ENCODE measurements around the gene CTDSP2.
"Not testable (repeated sequence)": the region's sequence is repeated elsewhere in the genome, so short reads cannot be mapped to it uniquely, and the experiment has no call there.

Gene CTDSP2

DNA sequence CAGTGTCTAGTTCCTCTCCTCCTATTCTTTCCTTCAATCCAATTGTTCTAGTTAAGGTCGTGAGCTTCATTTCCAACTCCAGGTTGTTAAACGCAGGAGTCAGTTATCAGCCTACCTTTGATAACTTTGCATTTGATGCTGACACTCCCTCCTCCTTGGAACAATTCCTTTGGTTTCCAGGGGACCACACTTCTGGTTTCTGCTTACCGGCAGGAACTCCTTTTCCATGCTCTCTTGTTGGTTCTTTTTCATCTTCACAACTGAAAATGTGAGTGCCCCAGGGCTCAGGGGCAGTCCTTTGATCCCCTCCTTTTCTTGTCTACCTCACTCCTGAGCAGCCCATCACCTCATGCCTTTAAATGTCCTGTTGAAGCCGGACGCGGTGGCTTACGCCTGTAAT, 69.2 kb downstream of the CTDSP2 start:
- no peak for DNase-seq

DNA sequence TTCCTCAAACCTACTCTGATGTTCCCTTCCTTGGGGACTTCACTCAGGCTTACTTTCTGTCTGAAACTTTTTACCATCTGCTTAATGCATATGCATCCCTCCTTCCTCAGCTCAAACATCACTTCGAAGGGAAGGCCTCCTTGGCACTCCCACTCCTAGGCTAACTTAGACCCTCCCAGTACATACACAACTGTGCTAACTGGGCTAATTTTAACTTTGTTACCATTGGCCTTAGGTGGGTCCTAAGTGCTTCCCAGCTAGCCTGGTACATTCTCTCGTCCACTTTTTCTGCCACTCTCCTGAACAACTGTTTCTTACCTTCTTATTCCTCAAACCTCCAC, 70.3 kb downstream of the CTDSP2 start:
- DNase-seq, result no peak

DNA sequence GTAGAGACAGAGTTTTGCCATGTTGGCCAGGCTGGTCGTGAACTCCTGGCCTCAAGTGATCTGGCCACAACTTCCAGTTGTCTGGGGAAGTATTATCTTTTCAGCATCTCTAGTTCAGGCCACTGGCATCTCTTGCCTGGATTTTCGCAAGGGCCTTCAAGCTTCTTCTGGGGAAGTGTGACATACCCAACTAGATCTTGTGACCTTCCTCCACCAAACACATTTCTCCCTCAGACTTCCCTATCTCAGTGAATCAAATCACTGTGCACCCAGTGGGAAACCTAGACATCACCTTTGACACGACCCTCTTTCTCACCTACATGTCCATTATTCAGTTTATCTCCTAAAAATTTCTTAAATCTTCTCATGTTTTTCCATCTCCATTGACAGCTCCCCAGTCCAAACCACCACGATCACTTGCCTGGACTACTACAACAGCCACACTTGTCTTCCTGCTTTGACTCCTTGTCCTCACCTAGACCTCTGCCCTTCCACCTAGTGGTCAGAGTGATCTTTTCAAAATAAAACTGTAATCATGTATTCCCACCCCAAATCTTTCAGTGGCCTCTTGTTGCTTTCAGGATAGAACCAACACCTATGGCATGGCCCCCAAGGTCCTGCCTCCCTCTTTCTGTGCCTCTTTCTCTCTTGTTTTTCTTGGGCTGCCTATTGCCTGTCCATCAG, 70.8 kb downstream of the CTDSP2 start:
- no peak for DNase-seq

DNA sequence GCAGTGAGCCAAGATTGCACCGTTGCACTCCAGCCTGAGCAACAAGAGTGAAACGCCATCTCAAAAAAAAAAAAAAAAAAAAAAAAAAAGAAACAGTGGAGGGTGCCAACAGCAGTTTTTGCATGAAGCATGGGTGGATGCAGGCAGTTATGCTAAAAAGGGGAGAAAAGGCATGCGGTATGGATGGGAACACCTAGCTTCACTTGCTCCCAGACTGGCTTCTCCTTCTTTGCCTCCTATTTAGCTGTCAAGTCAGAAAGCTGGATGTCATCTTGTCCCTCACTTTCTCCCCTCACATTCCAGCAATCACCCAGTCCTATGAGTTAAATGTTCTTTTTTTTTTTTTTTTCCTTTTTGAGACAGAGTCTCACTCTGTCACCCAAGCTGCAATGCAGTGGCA, 71.5 kb downstream of the CTDSP2 start:
- DNase-seq, result no peak

DNA sequence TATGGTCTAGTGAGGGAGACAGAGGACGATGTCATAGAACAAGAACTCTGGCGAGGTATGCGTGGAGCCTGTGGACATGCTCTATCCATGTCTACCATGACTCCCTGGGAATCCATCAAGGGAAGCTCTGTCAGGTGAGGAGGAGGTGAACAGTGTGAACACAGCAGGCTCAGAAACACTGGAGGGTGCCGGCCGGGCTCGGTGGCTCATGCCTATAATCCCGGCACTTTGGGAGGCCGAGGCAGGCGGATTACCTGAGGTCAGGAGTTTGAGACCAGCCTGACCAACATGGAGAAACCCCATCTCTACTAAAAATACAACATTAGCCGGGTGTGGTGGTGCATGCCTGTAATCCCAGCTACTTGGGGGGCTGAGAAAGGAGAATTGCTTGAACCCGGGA, 71.9 kb downstream of the CTDSP2 start:
- not testable (repeated sequence) for DNase-seq

DNA sequence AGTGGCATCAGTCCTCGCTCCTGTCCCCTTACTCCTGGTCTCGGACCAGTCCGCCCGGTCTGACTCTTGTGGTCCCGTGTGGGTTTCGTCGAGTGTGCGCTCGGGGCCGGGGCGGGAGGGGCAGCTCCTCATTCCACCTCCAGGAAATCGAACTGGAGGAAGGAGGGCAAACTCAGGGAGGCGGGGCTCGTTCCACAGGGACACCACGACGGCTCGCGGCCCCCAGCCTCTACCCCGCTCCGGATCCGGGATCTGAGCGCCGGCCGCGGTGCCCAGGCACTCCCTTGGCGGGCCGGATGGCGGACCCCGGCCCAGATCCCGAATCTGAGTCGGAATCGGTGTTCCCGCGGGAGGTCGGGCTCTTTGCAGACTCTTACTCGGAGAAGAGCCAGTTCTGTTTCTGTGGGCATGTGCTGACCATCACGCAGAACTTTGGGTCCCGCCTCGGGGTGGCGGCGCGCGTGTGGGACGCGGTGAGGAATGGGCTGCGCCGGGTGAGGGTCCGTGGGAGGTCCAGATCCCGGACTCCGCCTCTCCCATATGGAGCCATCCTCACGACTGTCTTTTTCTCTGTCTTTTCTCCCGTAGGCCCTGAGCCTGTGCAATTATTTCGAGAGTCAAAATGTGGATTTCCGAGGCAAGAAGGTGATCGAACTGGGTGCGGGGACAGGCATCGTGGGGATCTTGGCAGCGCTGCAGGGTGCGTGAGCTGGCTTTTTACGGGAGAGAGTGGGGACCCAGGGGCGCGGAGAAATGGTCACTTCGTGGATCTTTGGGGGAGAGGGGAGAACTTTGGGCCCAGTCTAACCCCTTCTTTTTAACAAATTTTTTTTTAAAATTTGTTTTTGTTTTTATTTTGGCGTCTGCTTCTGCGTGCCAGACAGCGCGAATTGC, 73.9 kb downstream of the CTDSP2 start, which contains the start of gene EEF1AKMT3:
TSS of gene EEF1AKMT3 (plus strand) at position 186 of the 894 bp plus-strand sequence. CDS start at position 297, 111 bp downstream.
- DNase-seq, result no peak

DNA sequence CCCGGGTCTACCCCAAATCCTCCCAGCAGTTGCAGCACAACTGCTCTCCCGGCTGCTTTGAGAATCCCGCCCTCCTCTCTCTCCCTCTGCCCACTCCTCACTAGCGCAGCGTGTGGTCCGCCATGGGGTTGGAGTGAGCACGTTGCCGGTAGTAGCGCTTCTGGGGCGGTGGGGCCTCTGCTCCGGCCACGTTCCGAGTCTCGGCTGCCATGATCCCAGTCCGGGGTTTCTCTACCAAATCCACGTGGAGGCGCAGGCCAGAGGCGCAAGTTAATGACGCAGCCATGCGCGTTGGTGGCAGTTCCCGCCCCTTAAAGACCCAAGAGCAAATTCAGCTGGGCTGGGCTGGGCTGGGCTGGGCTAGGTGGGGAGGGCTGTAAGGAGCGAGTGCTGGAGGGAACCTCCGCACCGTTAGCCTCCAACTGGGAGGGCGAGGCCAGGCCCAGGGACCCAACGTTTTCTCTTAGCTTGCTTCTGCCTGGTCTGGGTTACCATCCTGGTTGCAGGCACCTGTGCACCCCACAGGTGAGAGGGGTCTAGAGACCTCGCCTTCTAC, 74.6 kb downstream of the CTDSP2 start, which contains the start of gene METTL1:
TSS of gene METTL1 (minus strand) at position 233 of the 556 bp plus-strand sequence. CDS start at position 211, 22 bp downstream.
- DNase-seq, result peak; percentile 95

DNA sequence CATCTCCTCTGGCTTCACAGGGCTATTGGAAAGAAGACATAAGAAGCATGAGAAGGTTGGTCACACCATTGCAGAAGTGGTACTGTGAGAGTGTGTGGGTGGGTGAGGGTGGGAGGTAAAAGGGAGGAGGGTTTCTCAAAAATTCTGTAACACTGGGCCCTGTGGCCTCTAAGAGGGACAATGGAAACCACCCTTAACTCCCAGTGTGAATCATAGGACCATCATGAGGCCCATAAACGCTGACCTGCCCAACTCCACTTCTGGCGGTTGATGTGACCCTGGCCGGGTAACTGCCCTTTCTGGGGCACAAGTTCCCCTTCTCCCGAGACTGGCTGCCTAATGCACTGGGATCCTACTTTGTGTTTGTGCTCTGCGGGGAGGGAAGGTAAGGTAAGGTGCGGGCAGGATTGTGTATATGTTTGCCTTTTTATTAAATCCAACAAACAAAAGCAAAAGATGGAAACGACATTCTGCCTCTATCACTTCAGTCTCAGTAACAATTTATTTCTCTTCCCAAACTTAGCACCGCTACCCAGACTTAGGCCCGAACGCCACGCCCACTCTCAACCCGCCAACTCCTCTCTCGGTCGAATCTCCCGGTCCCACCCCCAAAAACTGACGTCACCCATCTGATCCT, 75.2 kb downstream of the CTDSP2 start:
- DNase-seq, result peak; percentile 94

DNA sequence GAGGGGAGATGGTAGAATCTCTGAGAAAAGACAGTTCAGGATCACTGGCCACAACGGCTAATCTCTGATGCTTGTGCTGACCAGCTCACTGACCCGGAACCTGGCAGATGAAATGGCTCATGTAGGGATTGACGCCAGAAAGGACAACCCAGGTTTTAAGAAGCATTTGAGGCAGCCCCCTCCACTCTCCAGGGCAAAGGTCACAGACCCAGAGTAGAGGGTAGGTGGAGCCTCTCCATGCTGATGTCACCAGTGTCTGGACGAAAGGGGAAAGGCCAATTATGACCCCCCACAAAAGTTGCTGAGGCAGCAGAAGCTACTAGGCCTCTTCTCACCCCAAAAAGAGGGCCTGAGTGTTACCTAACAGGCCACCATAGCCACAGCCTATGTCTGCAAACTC, 75.8 kb downstream of the CTDSP2 start:
- DNase-seq, result no peak
